Dedifferentiated amniotic fluid mesenchymal stem cell (primary cell): ENCODE data around the gene YTHDF1.
"Not testable (repeated sequence)": the region's sequence is repeated elsewhere in the genome, so short reads cannot be mapped to it uniquely, and the experiment has no call there.

Experiments
- DNase-seq: peaks from one replicate; pipeline ENCODE4 v3.0.0-alpha.2; 2016; ENCODE audit errors: extremely low spot score

The YTHDF1 gene

GRCh38 chr20:63227260-63227659 is 11.3 kb upstream of the YTHDF1 start:
- DNase-seq = no peak

GRCh38 chr20:63226042-63226943 is 10.4 kb upstream of the YTHDF1 start:
- no peak for DNase-seq

GRCh38 chr20:63225082-63225454 is 9.1 kb upstream of the YTHDF1 start:
- DNase-seq = no peak

- DNase-seq = no peak
Observed at GRCh38 chr20:63224412-63225081, 8.6 kb upstream of the YTHDF1 start.

GRCh38 chr20:63223826-63224207 is 7.9 kb upstream of the YTHDF1 start:
- no peak for DNase-seq

- DNase-seq = peak; percentile 52
Observed at GRCh38 chr20:63223121-63223825, 7.3 kb upstream of the YTHDF1 start.

GRCh38 chr20:63222541-63222940 is 6.6 kb upstream of the YTHDF1 start:
- DNase-seq = no peak

- DNase-seq = not testable (repeated sequence)
Observed at GRCh38 chr20:63221400-63222053, 5.6 kb upstream of the YTHDF1 start.

GRCh38 chr20:63220696-63221399 is 4.9 kb upstream of the YTHDF1 start:
- no peak for DNase-seq

GRCh38 chr20:63219866-63220521 is 4.1 kb upstream of the YTHDF1 start:
- DNase-seq = no peak

- DNase-seq = no peak
Observed at GRCh38 chr20:63219447-63219821, 3.5 kb upstream of the YTHDF1 start.

- no peak for DNase-seq
Observed at GRCh38 chr20:63218701-63219446, 2.9 kb upstream of the YTHDF1 start.

GRCh38 chr20:63217706-63218105 is 1.8 kb upstream of the YTHDF1 start:
- DNase-seq = no peak

- no peak for DNase-seq
Observed at GRCh38 chr20:63216849-63217471, 1.0 kb upstream of the YTHDF1 start.

- DNase-seq = peak; percentile 45
Observed at GRCh38 chr20:63215101-63216040, 560 bp downstream of the YTHDF1 start.

GRCh38 chr20:63214514-63214913 is 1.4 kb downstream of the YTHDF1 start:
- DNase-seq = no peak

- DNase-seq = no peak
Observed at GRCh38 chr20:63212792-63213191, 3.1 kb downstream of the YTHDF1 start.

GRCh38 chr20:63212393-63212730 is 3.6 kb downstream of the YTHDF1 start:
- no peak for DNase-seq
